Body of pancreas (tissue), 4 donors: ENCODE measurements around the gene TUBB1.
"Not testable (repeated sequence)": the region's sequence is repeated elsewhere in the genome, so short reads cannot be mapped to it uniquely, and the experiment has no call there.

ENCODE experiments used
- CTCF ChIP-seq, 7 experiments: fragments of 450-650 bp in 4 of 7; fragments of 200-600 bp in 3 of 7; sonication (generic) in 3 of 7; IDR thresholded peaks; one replicate each; pipeline ENCODE4 v1.5.1; 2016 to 2019; ENCODE audit warnings: antibody characterized with exemption in 7 of 7
- POLR2A ChIP-seq, 3 donors: fragments of 450-650 bp; IDR thresholded peaks; one replicate each; pipeline ENCODE4 v1.6.1; 2016; ENCODE audit warnings: antibody characterized with exemption in 3 of 3, mild to moderate bottlenecking in 2 of 3

GRCh38 chr20:59011874-59012157 lies 7.4 kb upstream of the TUBB1 start:
- not testable (repeated sequence) for TF ChIP-seq CTCF, POLR2A (IDR thresholded peaks at IDR 0.05)
